ENCODE data around the gene NEDD4L. TPM values are rescaled to one million over a fixed set of nuclear protein-coding genes. Genes with fewer than 3 reads are reported as not detected.

The NEDD4L gene
- total and polyA plus RNA-seq, 8 donors: 45.0 to 113 (median 66.4) TPM

GRCh38 chr18:58012356-58012755 lies 31.7 kb upstream of the NEDD4L start:
- FAIRE-seq: no peak
- H3K4me1 ChIP-seq: peaks cover 9 to 17% (median 14%) of the 10 kb centered on the region in 3 donors
- no peaks in the 10 kb centered on the region for H3K27me3 ChIP-seq
- intact Hi-C loops (cut with DNase I): no loop called here
- 77 to 79% methylated on average over 1 of the region's 1 CpG for WGBS, 2 donors
- no peak overlapping the region for H3K4me3 ChIP-seq
- H3K27ac ChIP-seq: no peak overlapping the region
- no peaks in the 10 kb centered on the region for H3K9me3 ChIP-seq
- TF ChIP-seq CTCF (IDR thresholded peaks at IDR 0.05): no peak
- DNase-seq: no peak
- no peak for ATAC-seq
- H3K36me3 ChIP-seq: no peaks in the 10 kb centered on the region

GRCh38 chr18:58013241-58014211 lies 30.5 kb upstream of the NEDD4L start:
- peak; percentile 69 to 86 (median 84) for ATAC-seq
- no peak for TF ChIP-seq CTCF (IDR thresholded peaks at IDR 0.05)
- peak; percentile 37 for FAIRE-seq
- Histone ChIP-seq H3K27me3 (no peaks in the 10 kb centered on the region), H3K36me3 (no peaks in the 10 kb centered on the region), H3K27ac (peak overlapping the region in 3 of 4 donors; percentile 2 to 70 (median 40)), H3K4me3 (no peak overlapping the region), H3K4me1 (peaks cover 9 to 17% (median 14%) of the 10 kb centered on the region in 3 donors), H3K9me3 (no peaks in the 10 kb centered on the region)
- peak in 1 of 6 donors; percentile 26 for DNase-seq
- intact Hi-C loops (cut with DNase I): no loop called here
- WGBS, 2 donors: 22 to 25% methylated on average over 8 of the region's 8 CpGs

- Histone ChIP-seq H3K4me3 (no peak overlapping the region), H3K27ac (no peak overlapping the region), H3K36me3 (no peaks in the 10 kb centered on the region), H3K9me3 (no peaks in the 10 kb centered on the region), H3K27me3 (no peaks in the 10 kb centered on the region), H3K4me1 (peaks cover 12 to 17% (median 14%) of the 10 kb centered on the region in 3 donors)
- ATAC-seq (peak in 1 of 4 donors; percentile 26), FAIRE-seq (no peak), DNase-seq (no peak)
- WGBS, 2 donors: 84 to 88% methylated on average over 13 of the region's 13 CpGs
- intact Hi-C loops (cut with DNase I): no loop called here
- no peak for TF ChIP-seq CTCF (IDR thresholded peaks at IDR 0.05)
Observed at GRCh38 chr18:58015065-58015780, 28.8 kb upstream of the NEDD4L start.

GRCh38 chr18:58017267-58017666 lies 26.8 kb upstream of the NEDD4L start:
- TF ChIP-seq CTCF (IDR thresholded peaks at IDR 0.05): no peak
- no peak for FAIRE-seq
- intact Hi-C loops (cut with DNase I): no loop called here

More at GRCh38 chr18:58017267-58017666, 26.8 kb upstream of the NEDD4L start:
- no peak overlapping the region for H3K4me3 ChIP-seq
- no peaks in the 10 kb centered on the region for H3K9me3 ChIP-seq
- H3K36me3 ChIP-seq: no peaks in the 10 kb centered on the region
- no peak for DNase-seq
- peaks cover 13 to 18% (median 17%) of the 10 kb centered on the region in 3 donors for H3K4me1 ChIP-seq
- H3K27me3 ChIP-seq: no peaks in the 10 kb centered on the region
- no peak for ATAC-seq
- H3K27ac ChIP-seq: no peak overlapping the region

Measured in pancreas (tissue), 10 donors.